Measurements from ENCODE around the gene DEFB115. TPM values are rescaled to one million over a fixed set of nuclear protein-coding genes. Genes with fewer than 3 reads are reported as not detected.

Gene DEFB115
- total RNA-seq = not detected
- not detected for polyA plus RNA-seq

GRCh38 chr20:31257364-31257763 is at the start of gene DEFB115:
Gene DEFB115 (plus strand): TSS chr20:31257664. CDS start chr20:31257664, 0 bp downstream.
- H3K27ac ChIP-seq = no peak within 1 kb of the TSS
- no peaks in the 10 kb centered on the region for H3K4me1 ChIP-seq
- H3K27me3 ChIP-seq = no peaks in the 10 kb centered on the region
- WGBS, 2 donors = 45 to 50% methylated on average over 2 of the region's 2 CpGs
- no peak for DNase-seq
- peaks cover 0 to 3% (median 0%) of the 10 kb centered on the region in 4 donors for H3K9me3 ChIP-seq
- TF ChIP-seq EP300 (IDR thresholded peaks at IDR 0.05) = no peak
- TF ChIP-seq POLR2AphosphoS5 (IDR thresholded peaks at IDR 0.05) = no peak
- TF ChIP-seq CTCF (IDR thresholded peaks at IDR 0.05) = no peak
- TF ChIP-seq POLR2A (IDR thresholded peaks at IDR 0.05) = no peak
- H3K4me3 ChIP-seq = no peak within 1 kb of the TSS
- no peaks in the 10 kb centered on the region for H3K36me3 ChIP-seq
- intact Hi-C loops (cut with DNase I) = no loop called here

- no peak for TF ChIP-seq POLR2A (IDR thresholded peaks at IDR 0.05)
- TF ChIP-seq CTCF (IDR thresholded peaks at IDR 0.05) = no peak
- H3K27ac ChIP-seq = no peak overlapping the region
- intact Hi-C loops (cut with DNase I) = no loop called here
- H3K27me3 ChIP-seq = no peaks in the 10 kb centered on the region
- no peak overlapping the region for H3K4me3 ChIP-seq
- H3K4me1 ChIP-seq = no peaks in the 10 kb centered on the region
- WGBS, 2 donors = 74 to 86% methylated on average over 10 of the region's 10 CpGs
- peaks cover 5 to 70% (median 11%) of the 10 kb centered on the region in 4 donors for H3K9me3 ChIP-seq
- H3K36me3 ChIP-seq = no peaks in the 10 kb centered on the region
- no peak for DNase-seq
These were observed 20.5 kb upstream of the DEFB115 start for GRCh38 chr20:31236953-31237352.

- WGBS, 2 donors = 77 to 79% methylated on average over 6 of the region's 6 CpGs
- intact Hi-C loops (cut with DNase I) = no loop called here
- H3K4me1 ChIP-seq = no peaks in the 10 kb centered on the region
- H3K4me3 ChIP-seq = no peak overlapping the region
- H3K27ac ChIP-seq = no peak overlapping the region
- H3K27me3 ChIP-seq = no peaks in the 10 kb centered on the region
- H3K36me3 ChIP-seq = no peaks in the 10 kb centered on the region
- peaks cover 5 to 70% (median 11%) of the 10 kb centered on the region in 4 donors for H3K9me3 ChIP-seq
- TF ChIP-seq CTCF (IDR thresholded peaks at IDR 0.05) (no peak), POLR2AphosphoS5 (IDR thresholded peaks at IDR 0.05) (no peak), EP300 (IDR thresholded peaks at IDR 0.05) (no peak)
- no peak for DNase-seq
These were observed 19.7 kb upstream of the DEFB115 start for GRCh38 chr20:31237763-31238162.

GRCh38 chr20:31239139-31239538 is 18.3 kb upstream of the DEFB115 start:
- DNase-seq = no peak
- H3K9me3 ChIP-seq = peaks cover 5 to 72% (median 10%) of the 10 kb centered on the region in 4 donors
- TF ChIP-seq POLR2AphosphoS5 (IDR thresholded peaks at IDR 0.05) (no peak), CTCF (IDR thresholded peaks at IDR 0.05) (no peak), POLR2A (IDR thresholded peaks at IDR 0.05) (no peak), EP300 (IDR thresholded peaks at IDR 0.05) (no peak)
- no peak overlapping the region for H3K4me3 ChIP-seq
- no peak overlapping the region for H3K27ac ChIP-seq
- 76 to 86% methylated on average over 8 of the region's 8 CpGs for WGBS, 2 donors
- intact Hi-C loops (cut with DNase I) = no loop called here
- H3K27me3 ChIP-seq = no peaks in the 10 kb centered on the region
- H3K36me3 ChIP-seq = no peaks in the 10 kb centered on the region
- H3K4me1 ChIP-seq = no peaks in the 10 kb centered on the region

- Histone ChIP-seq H3K27ac (no peak overlapping the region), H3K9me3 (peaks cover 0 to 3% (median 0%) of the 10 kb centered on the region in 4 donors), H3K4me1 (no peaks in the 10 kb centered on the region), H3K4me3 (no peak overlapping the region), H3K27me3 (no peaks in the 10 kb centered on the region), H3K36me3 (no peaks in the 10 kb centered on the region)
- TF ChIP-seq CTCF (IDR thresholded peaks at IDR 0.05) = no peak
- TF ChIP-seq EP300 (IDR thresholded peaks at IDR 0.05) = no peak
- TF ChIP-seq POLR2AphosphoS5 (IDR thresholded peaks at IDR 0.05) = no peak
- TF ChIP-seq POLR2A (IDR thresholded peaks at IDR 0.05) = no peak
- intact Hi-C loops (cut with DNase I) = no loop called here
- no peak for DNase-seq
- 42 to 45% methylated on average over 3 of the region's 3 CpGs for WGBS, 2 donors
These were observed 505 bp upstream of the DEFB115 start for GRCh38 chr20:31256959-31257358.

Data from sigmoid colon (tissue), 7 donors.